HepG2 (cell line): ENCODE measurements around the gene COPB2. TPM values are rescaled to one million over a fixed set of nuclear protein-coding genes. Genes with fewer than 3 reads are reported as not detected.
A peak's percentile ranks its signal among the peaks of the same experiment; 100 is the strongest.

Experiments
- HOXA7 ChIP-seq: sonication (generic); formaldehyde crosslinking; IDR thresholded peaks from 2 replicates; pipeline ENCODE4 v1.8.1; 2022; ENCODE audit warnings: mild to moderate bottlenecking, missing genetic modification reagents, moderate library complexity
- MBD4 ChIP-seq: IDR thresholded peaks from 2 replicates; pipeline ENCODE4 v1.6.1; 2012; ENCODE audit warnings: low read length, inconsistent platforms, borderline replicate concordance
- MTA1 ChIP-seq: sonication (generic); formaldehyde crosslinking; IDR thresholded peaks from 2 replicates; pipeline ENCODE4 v1.4.0; 2020; ENCODE audit warnings: missing genetic modification reagents, mild to moderate bottlenecking, borderline replicate concordance
- PPARG ChIP-seq: conservative IDR thresholded peaks from 2 replicates; pipeline ENCODE4 v1.6.1; 2016; ENCODE audit warnings: missing biosample characterization, missing genetic modification reagents
- PRDM15 ChIP-seq: sonication (generic); formaldehyde crosslinking; IDR thresholded peaks from 2 replicates; pipeline ENCODE4 v1.4.0; 2020; ENCODE audit warnings: missing genetic modification reagents
- SOX5 ChIP-seq: IDR thresholded peaks from 2 replicates; pipeline ENCODE4 v1.6.1; 2016; ENCODE audit warnings: borderline replicate concordance
- SRSF4 ChIP-seq: fragments of 200-400 bp; formaldehyde crosslinking; IDR thresholded peaks from one replicate; pipeline ENCODE4 v1.6.1; 2018; ENCODE audit warnings: mild to moderate bottlenecking, low read depth, low read length, moderate library complexity; ENCODE audit not compliant: poor library complexity, severe bottlenecking
- TOE1 ChIP-seq: sonication (generic); formaldehyde crosslinking; IDR thresholded peaks from 2 replicates; pipeline ENCODE4 v1.4.0; 2020; ENCODE audit warnings: mild to moderate bottlenecking, missing genetic modification reagents
- ZFP1 ChIP-seq: IDR thresholded peaks from 2 replicates; pipeline ENCODE4 v1.6.1; 2016
- ZNF264 ChIP-seq: sonication (generic); formaldehyde crosslinking; IDR thresholded peaks from 2 replicates; pipeline ENCODE4 v1.4.0; 2020; ENCODE audit warnings: missing genetic modification reagents
- ZNF331 ChIP-seq: sonication (generic); formaldehyde crosslinking; IDR thresholded peaks from 2 replicates; pipeline ENCODE4 v1.4.0; 2020; ENCODE audit warnings: missing genetic modification reagents
- ZNF343 ChIP-seq: sonication (generic); formaldehyde crosslinking; IDR thresholded peaks from 2 replicates; pipeline ENCODE4 v1.4.0; 2020; ENCODE audit warnings: mild to moderate bottlenecking, missing genetic modification reagents
- ZNF780A ChIP-seq: sonication (generic); formaldehyde crosslinking; IDR thresholded peaks from 2 replicates; pipeline ENCODE4 v1.8.0; 2022; ENCODE audit warnings: mild to moderate bottlenecking, missing genetic modification reagents, moderate library complexity
- ZSCAN29 ChIP-seq: sonication (generic); formaldehyde crosslinking; conservative IDR thresholded peaks from 2 replicates; pipeline ENCODE4 v1.4.0; 2020; ENCODE audit warnings: mild to moderate bottlenecking, missing genetic modification reagents
- polyA plus RNA-seq, 8 experiments: library from polyadenylated mRNA; depleted of rRNA in 3 of 8; stranded (reverse) in 7 of 8; unstranded in 1 of 8; fragments of >200 nt; fragmentation: Illumina TruSeq in 4 of 8; extraction: Trizol in 4 of 8; gene quantifications; 2 replicates each; pipeline versions ENCODE4 v1.2.1 to v1.2.3, GENCODE V29; 2011 to 2016; ENCODE audit warnings: low read depth in 4 of 8, missing spikeins in 1 of 8, mixed read lengths in 1 of 8; ENCODE audit not compliant: insufficient read depth in 1 of 8
- total RNA-seq, 5 experiments: library from RNA; depleted of rRNA; stranded (reverse); fragments of >200 nt; fragmentation: Illumina TruSeq; extraction: Trizol; gene quantifications; 2 replicates each; pipeline ENCODE4 v1.2.3, GENCODE V29; 2016; ENCODE audit warnings: low read depth in 1 of 5
- TF ChIP-seq, protein P1 (sequence below): sonication (generic); formaldehyde crosslinking; IDR thresholded peaks from 2 replicates; pipeline ENCODE4 v1.4.0; 2020; ENCODE audit warnings: missing genetic modification reagents, borderline replicate concordance
- TF ChIP-seq, protein P2 (sequence below): sonication (generic); formaldehyde crosslinking; IDR thresholded peaks from 2 replicates; pipeline ENCODE4 v1.9.0; 2021; ENCODE audit warnings: missing genetic modification reagents, mild to moderate bottlenecking, borderline replicate concordance
- TF ChIP-seq, protein P3 (sequence below): sonication (generic); formaldehyde crosslinking; IDR thresholded peaks from 2 replicates; pipeline ENCODE4 v1.4.0; 2020; ENCODE audit warnings: missing genetic modification reagents

COPB2 gene
- total and polyA plus RNA-seq, 2 of the 13 experiments (the other 11 are each of a cell fraction or from before 2014, with no cell fraction given), result 83.3 to 217 TPM

DNA sequence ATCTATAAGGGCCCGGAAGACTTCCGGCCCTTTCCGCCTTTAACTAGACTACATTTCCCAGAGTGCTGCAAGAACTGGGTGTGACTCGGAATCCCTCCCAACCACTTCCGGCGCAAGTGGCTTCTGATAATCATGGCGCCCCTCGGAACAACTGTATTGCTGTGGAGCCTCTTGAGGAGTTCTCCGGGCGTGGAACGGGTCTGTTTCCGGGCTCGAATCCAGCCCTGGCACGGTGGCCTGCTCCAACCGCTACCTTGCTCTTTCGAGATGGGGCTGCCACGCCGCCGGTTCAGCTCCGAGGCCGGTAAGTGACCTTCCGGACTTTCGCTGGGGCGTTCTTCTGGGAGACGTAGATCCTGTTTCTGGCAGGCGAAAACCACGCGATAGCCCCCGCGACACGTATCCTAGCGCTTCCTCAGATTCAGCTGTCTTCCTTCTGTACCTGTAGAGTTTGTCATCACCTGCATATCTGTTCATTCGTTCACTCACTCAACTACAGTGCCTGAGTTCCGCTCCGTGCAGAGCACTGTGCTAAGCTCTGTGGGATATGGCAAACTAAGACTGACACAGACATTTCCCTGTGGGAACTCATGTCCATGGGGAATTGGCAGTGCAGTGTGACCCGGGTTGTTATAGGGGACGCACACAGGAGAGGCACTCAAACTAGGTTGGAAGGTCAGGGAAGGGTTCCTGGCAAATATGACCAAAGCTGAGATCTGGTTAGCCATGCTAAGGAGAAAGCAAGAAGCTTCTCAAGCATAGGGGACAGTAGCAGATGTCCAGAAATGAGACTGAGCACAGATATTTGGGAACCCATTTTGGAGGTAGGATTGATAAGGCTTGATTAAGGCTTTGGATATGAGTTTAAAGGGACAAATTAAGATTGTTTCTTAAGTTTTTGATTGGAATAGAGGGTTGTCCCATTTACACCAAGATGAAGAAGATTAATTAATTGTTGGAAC, 45.3 kb downstream of the COPB2 start, which contains the start of gene MRPS22 (continued):
- TF ChIP-seq, protein P1, sequence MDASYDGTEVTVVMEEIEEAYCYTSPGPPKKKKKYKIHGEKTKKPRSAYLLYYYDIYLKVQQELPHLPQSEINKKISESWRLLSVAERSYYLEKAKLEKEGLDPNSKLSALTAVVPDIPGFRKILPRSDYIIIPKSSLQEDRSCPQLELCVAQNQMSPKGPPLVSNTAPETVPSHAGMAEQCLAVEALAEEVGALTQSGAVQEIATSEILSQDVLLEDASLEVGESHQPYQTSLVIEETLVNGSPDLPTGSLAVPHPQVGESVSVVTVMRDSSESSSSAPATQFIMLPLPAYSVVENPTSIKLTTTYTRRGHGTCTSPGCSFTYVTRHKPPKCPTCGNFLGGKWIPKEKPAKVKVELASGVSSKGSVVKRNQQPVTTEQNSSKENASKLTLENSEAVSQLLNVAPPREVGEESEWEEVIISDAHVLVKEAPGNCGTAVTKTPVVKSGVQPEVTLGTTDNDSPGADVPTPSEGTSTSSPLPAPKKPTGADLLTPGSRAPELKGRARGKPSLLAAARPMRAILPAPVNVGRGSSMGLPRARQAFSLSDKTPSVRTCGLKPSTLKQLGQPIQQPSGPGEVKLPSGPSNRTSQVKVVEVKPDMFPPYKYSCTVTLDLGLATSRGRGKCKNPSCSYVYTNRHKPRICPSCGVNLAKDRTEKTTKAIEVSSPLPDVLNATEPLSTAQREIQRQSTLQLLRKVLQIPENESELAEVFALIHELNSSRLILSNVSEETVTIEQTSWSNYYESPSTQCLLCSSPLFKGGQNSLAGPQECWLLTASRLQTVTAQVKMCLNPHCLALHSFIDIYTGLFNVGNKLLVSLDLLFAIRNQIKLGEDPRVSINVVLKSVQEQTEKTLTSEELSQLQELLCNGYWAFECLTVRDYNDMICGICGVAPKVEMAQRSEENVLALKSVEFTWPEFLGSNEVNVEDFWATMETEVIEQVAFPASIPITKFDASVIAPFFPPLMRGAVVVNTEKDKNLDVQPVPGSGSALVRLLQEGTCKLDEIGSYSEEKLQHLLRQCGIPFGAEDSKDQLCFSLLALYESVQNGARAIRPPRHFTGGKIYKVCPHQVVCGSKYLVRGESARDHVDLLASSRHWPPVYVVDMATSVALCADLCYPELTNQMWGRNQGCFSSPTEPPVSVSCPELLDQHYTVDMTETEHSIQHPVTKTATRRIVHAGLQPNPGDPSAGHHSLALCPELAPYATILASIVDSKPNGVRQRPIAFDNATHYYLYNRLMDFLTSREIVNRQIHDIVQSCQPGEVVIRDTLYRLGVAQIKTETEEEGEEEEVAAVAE, result no peak
- TF ChIP-seq, protein P2, sequence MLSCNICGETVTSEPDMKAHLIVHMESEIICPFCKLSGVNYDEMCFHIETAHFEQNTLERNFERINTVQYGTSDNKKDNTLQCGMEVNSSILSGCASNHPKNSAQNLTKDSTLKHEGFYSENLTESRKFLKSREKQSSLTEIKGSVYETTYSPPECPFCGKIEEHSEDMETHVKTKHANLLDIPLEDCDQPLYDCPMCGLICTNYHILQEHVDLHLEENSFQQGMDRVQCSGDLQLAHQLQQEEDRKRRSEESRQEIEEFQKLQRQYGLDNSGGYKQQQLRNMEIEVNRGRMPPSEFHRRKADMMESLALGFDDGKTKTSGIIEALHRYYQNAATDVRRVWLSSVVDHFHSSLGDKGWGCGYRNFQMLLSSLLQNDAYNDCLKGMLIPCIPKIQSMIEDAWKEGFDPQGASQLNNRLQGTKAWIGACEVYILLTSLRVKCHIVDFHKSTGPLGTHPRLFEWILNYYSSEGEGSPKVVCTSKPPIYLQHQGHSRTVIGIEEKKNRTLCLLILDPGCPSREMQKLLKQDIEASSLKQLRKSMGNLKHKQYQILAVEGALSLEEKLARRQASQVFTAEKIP, result no peak
- TF ChIP-seq, protein P3, sequence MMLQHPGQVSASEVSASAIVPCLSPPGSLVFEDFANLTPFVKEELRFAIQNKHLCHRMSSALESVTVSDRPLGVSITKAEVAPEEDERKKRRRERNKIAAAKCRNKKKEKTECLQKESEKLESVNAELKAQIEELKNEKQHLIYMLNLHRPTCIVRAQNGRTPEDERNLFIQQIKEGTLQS (CRISPR knock-in tag), result no peak
- TF ChIP-seq ZSCAN29, result no peak
- no peak for TF ChIP-seq ZNF780A (CRISPR knock-in tag)
- 0 out of 2 replicates have a peak, but pooled peaks have one; percentile 31 for TF ChIP-seq PRDM15 (CRISPR knock-in tag)
- TF ChIP-seq MBD4, result no peak; the same call in 1 of the 2 replicates
- no peak for TF ChIP-seq TOE1 (CRISPR knock-in tag)
- peak; percentile 38; the same call in 1 of the 2 replicates for TF ChIP-seq ZNF331
- no peak for TF ChIP-seq HOXA7 (CRISPR knock-in tag)
- TF ChIP-seq SRSF4, result no peak
- TF ChIP-seq SOX5 (CRISPR knock-in tag), result no peak
- no peak for TF ChIP-seq ZFP1 (CRISPR knock-in tag)
- TF ChIP-seq ZNF343 (CRISPR knock-in tag), result no peak
- 0 out of 2 replicates have a peak, but pooled peaks have one; percentile 17 for TF ChIP-seq PPARG
- peak; percentile 61; the same call in 1 of the 2 replicates for TF ChIP-seq ZNF264 (CRISPR knock-in tag)
- no peak for TF ChIP-seq MTA1
